ENCODE results near the gene GPX7.

GPX7 gene

DNA sequence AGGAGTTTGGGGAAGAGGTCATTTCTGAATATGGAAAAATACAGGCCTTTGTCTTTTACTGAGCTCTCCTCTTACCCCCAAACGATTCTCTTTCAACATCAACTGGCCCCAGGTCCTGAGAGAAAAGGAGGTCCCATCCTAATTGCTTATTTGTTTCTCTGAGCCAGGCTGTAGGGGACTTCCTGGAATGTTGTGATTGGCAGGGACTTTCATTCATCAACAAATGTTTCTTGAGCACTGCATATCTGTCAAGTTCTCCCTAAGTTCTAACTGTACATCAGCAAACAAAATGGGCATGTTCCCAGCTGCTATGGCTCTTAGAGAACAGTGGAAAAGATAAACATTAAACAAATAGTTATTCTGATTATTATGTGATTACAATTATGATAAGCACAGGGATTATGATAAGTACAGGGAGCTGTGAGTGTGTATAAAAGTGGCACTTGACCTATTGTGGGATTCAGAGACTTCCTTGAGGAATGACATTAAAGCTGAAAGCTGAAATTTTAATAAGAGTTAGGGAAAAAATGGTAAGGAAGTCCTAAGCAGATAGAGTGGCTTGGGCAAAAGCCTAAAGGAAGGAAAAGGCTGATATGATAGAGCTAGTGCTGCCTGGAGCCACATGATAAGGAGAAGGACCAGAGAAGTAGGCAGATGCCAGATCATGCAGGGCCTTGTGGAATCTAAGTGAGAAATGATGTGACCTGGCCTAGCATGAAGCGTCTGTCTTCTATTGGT, 11.6 kb downstream of the GPX7 start (continued):
- TF ChIP-seq, protein P1, sequence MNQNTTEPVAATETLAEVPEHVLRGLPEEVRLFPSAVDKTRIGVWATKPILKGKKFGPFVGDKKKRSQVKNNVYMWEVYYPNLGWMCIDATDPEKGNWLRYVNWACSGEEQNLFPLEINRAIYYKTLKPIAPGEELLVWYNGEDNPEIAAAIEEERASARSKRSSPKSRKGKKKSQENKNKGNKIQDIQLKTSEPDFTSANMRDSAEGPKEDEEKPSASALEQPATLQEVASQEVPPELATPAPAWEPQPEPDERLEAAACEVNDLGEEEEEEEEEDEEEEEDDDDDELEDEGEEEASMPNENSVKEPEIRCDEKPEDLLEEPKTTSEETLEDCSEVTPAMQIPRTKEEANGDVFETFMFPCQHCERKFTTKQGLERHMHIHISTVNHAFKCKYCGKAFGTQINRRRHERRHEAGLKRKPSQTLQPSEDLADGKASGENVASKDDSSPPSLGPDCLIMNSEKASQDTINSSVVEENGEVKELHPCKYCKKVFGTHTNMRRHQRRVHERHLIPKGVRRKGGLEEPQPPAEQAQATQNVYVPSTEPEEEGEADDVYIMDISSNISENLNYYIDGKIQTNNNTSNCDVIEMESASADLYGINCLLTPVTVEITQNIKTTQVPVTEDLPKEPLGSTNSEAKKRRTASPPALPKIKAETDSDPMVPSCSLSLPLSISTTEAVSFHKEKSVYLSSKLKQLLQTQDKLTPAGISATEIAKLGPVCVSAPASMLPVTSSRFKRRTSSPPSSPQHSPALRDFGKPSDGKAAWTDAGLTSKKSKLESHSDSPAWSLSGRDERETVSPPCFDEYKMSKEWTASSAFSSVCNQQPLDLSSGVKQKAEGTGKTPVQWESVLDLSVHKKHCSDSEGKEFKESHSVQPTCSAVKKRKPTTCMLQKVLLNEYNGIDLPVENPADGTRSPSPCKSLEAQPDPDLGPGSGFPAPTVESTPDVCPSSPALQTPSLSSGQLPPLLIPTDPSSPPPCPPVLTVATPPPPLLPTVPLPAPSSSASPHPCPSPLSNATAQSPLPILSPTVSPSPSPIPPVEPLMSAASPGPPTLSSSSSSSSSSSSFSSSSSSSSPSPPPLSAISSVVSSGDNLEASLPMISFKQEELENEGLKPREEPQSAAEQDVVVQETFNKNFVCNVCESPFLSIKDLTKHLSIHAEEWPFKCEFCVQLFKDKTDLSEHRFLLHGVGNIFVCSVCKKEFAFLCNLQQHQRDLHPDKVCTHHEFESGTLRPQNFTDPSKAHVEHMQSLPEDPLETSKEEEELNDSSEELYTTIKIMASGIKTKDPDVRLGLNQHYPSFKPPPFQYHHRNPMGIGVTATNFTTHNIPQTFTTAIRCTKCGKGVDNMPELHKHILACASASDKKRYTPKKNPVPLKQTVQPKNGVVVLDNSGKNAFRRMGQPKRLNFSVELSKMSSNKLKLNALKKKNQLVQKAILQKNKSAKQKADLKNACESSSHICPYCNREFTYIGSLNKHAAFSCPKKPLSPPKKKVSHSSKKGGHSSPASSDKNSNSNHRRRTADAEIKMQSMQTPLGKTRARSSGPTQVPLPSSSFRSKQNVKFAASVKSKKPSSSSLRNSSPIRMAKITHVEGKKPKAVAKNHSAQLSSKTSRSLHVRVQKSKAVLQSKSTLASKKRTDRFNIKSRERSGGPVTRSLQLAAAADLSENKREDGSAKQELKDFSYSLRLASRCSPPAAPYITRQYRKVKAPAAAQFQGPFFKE (tag by site-specific recombination; IDR thresholded peaks at IDR 0.05; ENCODE audit: borderline replicate concordance), result no peak
- TF ChIP-seq, protein P2, sequence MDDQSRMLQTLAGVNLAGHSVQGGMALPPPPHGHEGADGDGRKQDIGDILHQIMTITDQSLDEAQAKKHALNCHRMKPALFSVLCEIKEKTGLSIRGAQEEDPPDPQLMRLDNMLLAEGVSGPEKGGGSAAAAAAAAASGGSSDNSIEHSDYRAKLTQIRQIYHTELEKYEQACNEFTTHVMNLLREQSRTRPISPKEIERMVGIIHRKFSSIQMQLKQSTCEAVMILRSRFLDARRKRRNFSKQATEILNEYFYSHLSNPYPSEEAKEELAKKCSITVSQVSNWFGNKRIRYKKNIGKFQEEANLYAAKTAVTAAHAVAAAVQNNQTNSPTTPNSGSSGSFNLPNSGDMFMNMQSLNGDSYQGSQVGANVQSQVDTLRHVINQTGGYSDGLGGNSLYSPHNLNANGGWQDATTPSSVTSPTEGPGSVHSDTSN (CRISPR knock-in tag; IDR thresholded peaks at IDR 0.05), result no peak

DNA sequence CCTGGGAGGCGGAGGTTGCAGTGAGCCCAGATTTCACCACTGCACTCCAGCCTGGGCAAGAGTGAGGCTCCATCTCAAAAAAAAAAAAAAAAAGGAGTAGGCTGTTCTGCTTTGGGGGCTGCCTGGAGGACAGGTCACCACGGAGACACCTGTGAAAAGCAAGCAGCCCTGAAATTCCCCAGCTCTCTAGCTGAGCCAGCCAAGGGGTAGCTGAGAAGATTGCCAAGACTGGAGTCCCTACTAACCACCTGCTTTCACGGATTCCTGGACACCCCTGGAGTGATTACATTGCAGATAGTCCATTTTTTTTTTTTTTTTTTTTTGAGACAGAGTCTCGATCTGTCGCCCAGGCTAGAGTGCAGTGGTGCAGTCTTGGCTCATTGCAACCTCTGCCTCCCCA, 12.5 kb downstream of the GPX7 start:
- Histone ChIP-seq H3K4me3 (ENCODE audit: low read depth, low read length) (no peak overlapping the region), H3K27ac (ENCODE audit: extremely low read depth, low read depth, low read length) (no peak overlapping the region), H3K9me3 (ENCODE audit: control insufficient read depth, insufficient read depth, low read depth, low read length) (no peaks in the 10 kb centered on the region), H3K36me3 (ENCODE audit: control insufficient read depth in 2 of 2, insufficient read depth in 1 of 2, low read length in 2 of 2) (no peaks in the 10 kb centered on the region), H3K4me1 (ENCODE audit: control insufficient read depth, insufficient read depth, low read length) (no peaks in the 10 kb centered on the region)
- ChIA-PET CTCF (interaction anchor here (0.6 kb wide), 1 partner anchor 208 kb away, joined by 3 read pairs; no protein-coding TSS in a partner anchor), POLR2A (no interaction called here)
- TF ChIP-seq ZNF777 (tag by site-specific recombination; IDR thresholded peaks at IDR 0.05; ENCODE audit: borderline replicate concordance) (no peak), ZXDB (tag by site-specific recombination; IDR thresholded peaks at IDR 0.05) (no peak), GFI1B (tag by site-specific recombination; IDR thresholded peaks at IDR 0.05) (no peak)

DNA sequence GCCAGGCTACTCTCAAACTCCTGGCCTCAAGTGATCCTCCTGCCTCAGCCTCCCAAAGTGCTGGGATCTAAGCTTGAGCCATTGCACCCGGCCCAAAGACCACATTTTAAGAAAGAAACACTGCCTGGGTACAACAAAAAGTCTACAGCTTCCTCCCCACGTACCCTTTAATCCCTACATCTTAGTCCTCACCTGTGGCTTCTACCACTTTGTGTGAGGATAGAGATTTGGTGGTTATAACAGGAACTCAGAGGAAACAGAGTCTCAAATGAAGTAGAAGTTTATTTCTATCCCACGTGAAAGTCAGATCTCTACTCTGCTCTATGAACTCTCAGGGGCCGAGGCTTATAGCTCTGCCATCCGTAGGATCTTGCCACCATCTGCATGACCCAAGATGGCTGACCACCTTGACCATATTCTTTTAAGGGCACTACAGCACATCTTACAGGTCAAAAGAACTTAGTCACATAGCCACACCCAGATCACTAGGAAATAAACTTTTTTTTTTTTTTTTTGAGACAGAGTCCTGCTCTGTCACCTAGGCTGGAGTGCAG, 13.4 kb downstream of the GPX7 start:
- H3K36me3 ChIP-seq (ENCODE audit: control insufficient read depth in 2 of 2, insufficient read depth in 1 of 2, low read length in 2 of 2), result no peaks in the 10 kb centered on the region
- no peak for TF ChIP-seq ZNF2 (tag by site-specific recombination; IDR thresholded peaks at IDR 0.05)
- TF ChIP-seq, protein P3, sequence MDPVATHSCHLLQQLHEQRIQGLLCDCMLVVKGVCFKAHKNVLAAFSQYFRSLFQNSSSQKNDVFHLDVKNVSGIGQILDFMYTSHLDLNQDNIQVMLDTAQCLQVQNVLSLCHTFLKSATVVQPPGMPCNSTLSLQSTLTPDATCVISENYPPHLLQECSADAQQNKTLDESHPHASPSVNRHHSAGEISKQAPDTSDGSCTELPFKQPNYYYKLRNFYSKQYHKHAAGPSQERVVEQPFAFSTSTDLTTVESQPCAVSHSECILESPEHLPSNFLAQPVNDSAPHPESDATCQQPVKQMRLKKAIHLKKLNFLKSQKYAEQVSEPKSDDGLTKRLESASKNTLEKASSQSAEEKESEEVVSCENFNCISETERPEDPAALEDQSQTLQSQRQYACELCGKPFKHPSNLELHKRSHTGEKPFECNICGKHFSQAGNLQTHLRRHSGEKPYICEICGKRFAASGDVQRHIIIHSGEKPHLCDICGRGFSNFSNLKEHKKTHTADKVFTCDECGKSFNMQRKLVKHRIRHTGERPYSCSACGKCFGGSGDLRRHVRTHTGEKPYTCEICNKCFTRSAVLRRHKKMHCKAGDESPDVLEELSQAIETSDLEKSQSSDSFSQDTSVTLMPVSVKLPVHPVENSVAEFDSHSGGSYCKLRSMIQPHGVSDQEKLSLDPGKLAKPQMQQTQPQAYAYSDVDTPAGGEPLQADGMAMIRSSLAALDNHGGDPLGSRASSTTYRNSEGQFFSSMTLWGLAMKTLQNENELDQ (tag by site-specific recombination; IDR thresholded peaks at IDR 0.05; ENCODE audit: low read depth), result no peak
- no peak for TF ChIP-seq WT1 (tag by site-specific recombination; IDR thresholded peaks at IDR 0.05)
- TF ChIP-seq REPIN1 (tag by site-specific recombination; IDR thresholded peaks at IDR 0.05; ENCODE audit: low read depth), result no peak
- no peak for TF ChIP-seq ZBTB48 (tag by site-specific recombination; IDR thresholded peaks at IDR 0.05)
- TF ChIP-seq SCRT1 (tag by site-specific recombination; IDR thresholded peaks at IDR 0.05; ENCODE audit: borderline replicate concordance), result no peak
- no peak for TF ChIP-seq ZNF776 (tag by site-specific recombination; IDR thresholded peaks at IDR 0.05; ENCODE audit: borderline replicate concordance)
- TF ChIP-seq, protein P4, sequence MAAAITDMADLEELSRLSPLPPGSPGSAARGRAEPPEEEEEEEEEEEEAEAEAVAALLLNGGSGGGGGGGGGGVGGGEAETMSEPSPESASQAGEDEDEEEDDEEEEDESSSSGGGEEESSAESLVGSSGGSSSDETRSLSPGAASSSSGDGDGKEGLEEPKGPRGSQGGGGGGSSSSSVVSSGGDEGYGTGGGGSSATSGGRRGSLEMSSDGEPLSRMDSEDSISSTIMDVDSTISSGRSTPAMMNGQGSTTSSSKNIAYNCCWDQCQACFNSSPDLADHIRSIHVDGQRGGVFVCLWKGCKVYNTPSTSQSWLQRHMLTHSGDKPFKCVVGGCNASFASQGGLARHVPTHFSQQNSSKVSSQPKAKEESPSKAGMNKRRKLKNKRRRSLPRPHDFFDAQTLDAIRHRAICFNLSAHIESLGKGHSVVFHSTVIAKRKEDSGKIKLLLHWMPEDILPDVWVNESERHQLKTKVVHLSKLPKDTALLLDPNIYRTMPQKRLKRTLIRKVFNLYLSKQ (tag by site-specific recombination; IDR thresholded peaks at IDR 0.05; ENCODE audit: borderline replicate concordance), result no peak
- TF ChIP-seq ZNF707 (tag by site-specific recombination; IDR thresholded peaks at IDR 0.05), result no peak
- CTCF ChIA-PET, result no interaction called here

More for the DNA sequence above, 13.4 kb downstream of the GPX7 start:
- Histone ChIP-seq H3K4me1 (ENCODE audit: control insufficient read depth, insufficient read depth, low read length) (no peaks in the 10 kb centered on the region), H3K4me3 (ENCODE audit: low read depth, low read length) (no peak overlapping the region), H3K27ac (ENCODE audit: extremely low read depth, low read depth, low read length) (no peak overlapping the region), H3K9me3 (ENCODE audit: control insufficient read depth, insufficient read depth, low read depth, low read length) (no peaks in the 10 kb centered on the region)
- POLR2A ChIA-PET, result interaction anchor here (0.6 kb wide), 1 partner anchor 10 kb away, joined by 3 read pairs; no protein-coding TSS in a partner anchor

Measured in HEK293 (cell line).